GM12874 (cell line): Measurements from ENCODE around the gene VPS41.

ENCODE experiments used
- TF ChIP-seq, protein P1 (sequence below): IDR thresholded peaks from 2 replicates; pipeline ENCODE4 v1.5.1; 2011; ENCODE audit warnings: low read depth, mild to moderate bottlenecking, control low read depth, low read length, moderate library complexity; ENCODE audit not compliant: insufficient read depth

VPS41 gene

DNA sequence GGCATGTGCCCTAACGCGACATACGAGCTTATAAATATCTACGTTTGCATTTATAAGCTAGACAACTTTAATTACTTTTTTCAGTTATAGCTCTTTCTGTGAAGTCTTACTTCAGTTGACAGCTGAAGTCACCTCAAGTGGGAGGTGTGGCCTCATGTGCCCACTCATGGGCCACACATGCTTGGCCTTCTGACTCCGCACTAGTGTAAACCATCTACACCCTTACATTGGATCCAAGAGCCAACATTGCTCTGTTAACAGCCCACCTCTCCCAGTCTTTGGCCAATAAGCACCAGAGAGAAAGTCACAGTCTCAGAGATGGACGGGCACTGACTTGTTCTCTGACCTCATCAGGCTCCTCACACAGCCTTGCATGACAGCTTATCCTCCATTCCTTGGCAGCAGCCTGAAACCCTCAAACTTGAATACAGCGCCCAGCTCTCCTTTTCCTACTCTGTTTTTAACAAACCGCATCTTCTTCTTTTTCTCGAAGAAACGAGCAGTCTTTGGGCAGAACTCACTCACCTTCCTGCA is 206.9 kb downstream of the VPS41 start:
- TF ChIP-seq, protein P1, sequence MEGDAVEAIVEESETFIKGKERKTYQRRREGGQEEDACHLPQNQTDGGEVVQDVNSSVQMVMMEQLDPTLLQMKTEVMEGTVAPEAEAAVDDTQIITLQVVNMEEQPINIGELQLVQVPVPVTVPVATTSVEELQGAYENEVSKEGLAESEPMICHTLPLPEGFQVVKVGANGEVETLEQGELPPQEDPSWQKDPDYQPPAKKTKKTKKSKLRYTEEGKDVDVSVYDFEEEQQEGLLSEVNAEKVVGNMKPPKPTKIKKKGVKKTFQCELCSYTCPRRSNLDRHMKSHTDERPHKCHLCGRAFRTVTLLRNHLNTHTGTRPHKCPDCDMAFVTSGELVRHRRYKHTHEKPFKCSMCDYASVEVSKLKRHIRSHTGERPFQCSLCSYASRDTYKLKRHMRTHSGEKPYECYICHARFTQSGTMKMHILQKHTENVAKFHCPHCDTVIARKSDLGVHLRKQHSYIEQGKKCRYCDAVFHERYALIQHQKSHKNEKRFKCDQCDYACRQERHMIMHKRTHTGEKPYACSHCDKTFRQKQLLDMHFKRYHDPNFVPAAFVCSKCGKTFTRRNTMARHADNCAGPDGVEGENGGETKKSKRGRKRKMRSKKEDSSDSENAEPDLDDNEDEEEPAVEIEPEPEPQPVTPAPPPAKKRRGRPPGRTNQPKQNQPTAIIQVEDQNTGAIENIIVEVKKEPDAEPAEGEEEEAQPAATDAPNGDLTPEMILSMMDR = no peak

DNA sequence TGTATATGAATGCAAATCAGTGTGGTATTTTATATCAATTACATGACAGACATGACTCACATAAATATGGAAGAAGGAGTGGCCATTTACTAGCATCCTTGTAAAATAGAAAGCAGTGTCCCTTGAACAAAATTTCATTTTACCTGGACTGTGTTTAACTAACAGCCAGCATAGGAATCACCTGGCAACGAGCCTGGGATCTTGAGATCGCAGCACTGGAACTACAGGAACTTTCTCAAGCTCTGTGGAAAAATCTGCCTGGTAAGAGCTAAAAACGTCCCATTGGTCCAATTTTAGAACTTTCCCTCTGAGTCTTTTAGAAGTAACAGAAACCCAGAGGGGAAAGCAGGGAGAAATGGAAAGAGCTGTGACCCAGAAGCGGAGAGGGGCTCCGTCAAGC is 208.9 kb downstream of the VPS41 start:
- TF ChIP-seq, protein P1 = no peak

DNA sequence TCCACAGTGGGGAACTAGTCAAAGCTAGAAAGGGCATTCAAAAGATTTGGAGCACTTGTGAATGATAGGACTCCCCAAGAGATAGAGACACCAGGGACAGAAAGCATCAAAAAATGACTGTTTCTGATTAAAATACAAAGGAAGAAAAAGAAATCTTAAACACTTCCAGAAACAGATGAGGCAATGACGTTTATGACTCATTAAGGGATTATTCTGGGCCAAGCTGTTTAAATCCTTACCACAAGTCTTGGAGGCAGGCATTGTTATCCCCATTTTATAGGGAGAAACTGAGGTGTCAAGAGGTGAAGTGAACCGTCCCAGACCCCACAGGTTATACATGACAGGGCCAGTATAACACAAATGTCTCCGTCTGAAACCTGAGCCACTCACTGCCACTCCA is 209.5 kb downstream of the VPS41 start:
- TF ChIP-seq, protein P1 = no peak

DNA sequence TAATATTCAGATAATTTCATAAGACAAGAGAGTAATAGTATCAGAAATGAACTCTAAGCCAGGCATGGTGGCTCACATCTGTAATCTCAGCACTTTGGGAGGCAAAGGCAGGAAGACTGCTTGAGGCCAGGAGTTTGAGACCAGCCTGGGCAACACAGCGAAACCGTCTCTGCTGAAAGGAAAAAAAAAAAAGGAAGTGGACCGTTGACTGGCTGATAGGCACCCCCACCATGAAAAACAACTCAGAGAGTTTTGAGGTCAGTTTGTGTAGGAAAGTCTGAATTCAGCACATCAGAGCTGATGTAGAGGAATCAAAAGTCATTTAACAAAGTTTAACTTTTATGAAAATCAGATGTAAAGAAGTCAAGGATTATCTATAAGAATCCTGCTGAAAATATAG is 214.7 kb downstream of the VPS41 start:
- TF ChIP-seq, protein P1 = no peak

DNA sequence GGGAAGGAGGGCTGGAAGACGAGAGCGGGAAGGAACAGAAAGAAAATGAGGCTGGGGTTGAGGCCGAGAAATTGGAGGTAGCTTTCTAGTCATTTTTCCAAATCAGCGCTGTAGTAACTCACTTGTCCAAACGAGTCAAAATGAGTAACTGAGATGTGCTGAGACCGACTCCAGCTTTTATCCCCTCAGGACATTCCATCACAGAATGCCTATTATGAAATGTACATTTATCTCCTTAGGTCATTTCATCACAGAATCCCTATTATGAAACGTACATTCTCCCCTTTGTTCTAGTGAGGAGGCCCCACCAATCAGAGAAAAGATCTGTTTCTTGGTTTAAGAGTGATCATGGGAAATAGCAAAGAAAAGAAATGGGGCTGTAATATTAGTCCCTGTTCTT is 222.1 kb downstream of the VPS41 start:
- TF ChIP-seq, protein P1 = no peak

DNA sequence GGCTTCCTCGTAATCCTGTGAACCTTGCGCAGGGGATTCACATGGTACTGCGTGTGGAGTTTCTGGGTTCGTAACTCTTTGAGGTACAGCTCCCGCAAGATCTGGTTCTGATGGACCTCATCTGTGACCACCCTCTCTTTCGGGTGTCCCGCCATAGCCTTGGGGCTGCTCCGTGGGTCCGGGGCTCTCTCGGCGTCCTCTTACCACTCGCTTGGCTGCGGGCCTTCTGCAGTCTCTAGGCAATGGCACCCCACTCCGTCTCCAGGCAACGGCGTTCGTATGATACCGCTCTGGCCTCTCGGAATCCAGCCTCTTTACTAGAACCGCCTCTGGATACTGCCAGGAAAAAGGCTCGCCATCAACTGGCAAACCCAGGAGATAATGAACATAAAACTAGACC is 223.1 kb downstream of the VPS41 start:
- TF ChIP-seq, protein P1 = no peak

DNA sequence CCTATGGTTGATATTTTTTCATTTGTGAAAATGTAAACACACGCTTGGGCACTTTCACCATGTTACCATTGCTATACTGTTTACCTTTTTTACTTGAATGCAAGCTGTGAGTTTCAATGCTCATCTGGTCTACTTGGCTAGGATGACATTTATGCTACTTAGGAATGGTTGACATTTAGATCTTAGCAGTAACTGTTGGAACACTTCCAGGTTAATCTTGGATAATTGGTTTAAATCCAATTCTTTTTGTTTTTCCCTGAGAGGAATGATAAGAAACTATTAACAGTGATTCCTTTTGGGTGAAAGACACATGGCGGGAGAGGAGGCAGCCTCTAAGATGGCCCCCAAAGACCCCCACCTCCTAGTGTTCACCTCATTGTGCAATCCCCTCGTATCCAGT is 226.4 kb downstream of the VPS41 start:
- TF ChIP-seq, protein P1 = no peak
